Measurements from ENCODE around the gene RPL13.
A peak's percentile ranks its signal among the peaks of the same experiment; 100 is the strongest.

Gene RPL13

GRCh38 chr16:89596957-89597649 is 36.6 kb downstream of the RPL13 start:
- DNase-seq (ENCODE audit: low read depth in 2 of 2), result no peak

GRCh38 chr16:89598199-89598598 is 37.7 kb downstream of the RPL13 start:
- DNase-seq (ENCODE audit: low read depth in 2 of 2), result no peak

GRCh38 chr16:89599451-89599858 is 39.0 kb downstream of the RPL13 start:
- peak in 1 of 2 donors; percentile 27 for DNase-seq (ENCODE audit: low read depth in 2 of 2)

GRCh38 chr16:89599902-89600301 is 39.4 kb downstream of the RPL13 start:
- DNase-seq (ENCODE audit: low read depth in 2 of 2), result no peak

GRCh38 chr16:89600427-89600826 is 39.9 kb downstream of the RPL13 start:
- DNase-seq (ENCODE audit: low read depth in 2 of 2), result no peak

- DNase-seq (ENCODE audit: low read depth in 2 of 2), result no peak
Measured at GRCh38 chr16:89600956-89601355, 40.5 kb downstream of the RPL13 start.

GRCh38 chr16:89601906-89602272 is 41.4 kb downstream of the RPL13 start:
- no peak for DNase-seq (ENCODE audit: low read depth in 2 of 2)

- peak; percentile 65 to 76 for DNase-seq (ENCODE audit: low read depth in 2 of 2)
Measured at GRCh38 chr16:89602273-89602951, 41.9 kb downstream of the RPL13 start.

- no peak for DNase-seq (ENCODE audit: low read depth in 2 of 2)
Measured at GRCh38 chr16:89602952-89603590, 42.6 kb downstream of the RPL13 start.

- no peak for DNase-seq (ENCODE audit: low read depth in 2 of 2)
Measured at GRCh38 chr16:89604764-89605163, 44.3 kb downstream of the RPL13 start.

- no peak for DNase-seq (ENCODE audit: low read depth in 2 of 2)
Measured at GRCh38 chr16:89605186-89605970, 44.9 kb downstream of the RPL13 start.

- DNase-seq (ENCODE audit: low read depth in 2 of 2), result no peak
Measured at GRCh38 chr16:89606006-89606405, 45.5 kb downstream of the RPL13 start.

GRCh38 chr16:89607453-89607852 is 47.0 kb downstream of the RPL13 start:
- no peak for DNase-seq (ENCODE audit: low read depth in 2 of 2)

- DNase-seq (ENCODE audit: low read depth in 2 of 2), result no peak
Measured at GRCh38 chr16:89607937-89608740, 47.7 kb downstream of the RPL13 start.

GRCh38 chr16:89610108-89610453 is 49.6 kb downstream of the RPL13 start:
- no peak for DNase-seq (ENCODE audit: low read depth in 2 of 2)

- no peak for DNase-seq (ENCODE audit: low read depth in 2 of 2)
Measured at GRCh38 chr16:89612415-89613166, 52.1 kb downstream of the RPL13 start.

- no peak for DNase-seq (ENCODE audit: low read depth in 2 of 2)
Measured at GRCh38 chr16:89613231-89613953, 52.9 kb downstream of the RPL13 start, which contains the start of gene DPEP1. Gene DPEP1 (plus strand): TSS chr16:89613642. CDS start chr16:89630411, 16,769 bp downstream.

GRCh38 chr16:89613954-89614459 is 53.5 kb downstream of the RPL13 start:
- DNase-seq (ENCODE audit: low read depth in 2 of 2), result no peak

Data from stimulated activated CD8-positive, alpha-beta memory T cell treated with anti-CD3 and anti-CD28 coated beads, Interleukin-7, amount 100 ng/mL, for 4 hours (primary cell).